Karpas-422 (cell line): ENCODE measurements around the gene GLT8D1. TPM values are rescaled to one million over a fixed set of nuclear protein-coding genes. Genes with fewer than 3 reads are reported as not detected.

Experiments
- DNase-seq: peaks from one replicate; pipeline ENCODE4 v3.0.0-alpha.2; 2015
- H2AFZ ChIP-seq: fragments of 200-600 bp; sonication (generic); 2 replicates; pipeline ENCODE4 v1.6.1; 2014; ENCODE audit warnings: antibody characterized with exemption, low read length, mixed read lengths
- H3K27ac ChIP-seq: fragments of 200-600 bp; sonication (generic); 2 replicates; pipeline ENCODE4 v1.5.1; 2014; ENCODE audit warnings: mild to moderate bottlenecking, low read length, moderate library complexity
- H3K27me3 ChIP-seq: fragments of 200-600 bp; sonication (generic); 2 replicates; pipeline ENCODE4 v1.6.1; 2014; ENCODE audit warnings: low read length, mixed read lengths
- H3K36me3 ChIP-seq: fragments of 200-600 bp; sonication (generic); 2 replicates; pipeline ENCODE4 v1.6.1; 2014; ENCODE audit warnings: low read length, mixed read lengths; ENCODE audit not compliant: insufficient read depth
- H3K4me1 ChIP-seq: fragments of 200-600 bp; sonication (generic); 2 replicates; pipeline ENCODE4 v1.6.1; 2014; ENCODE audit warnings: mild to moderate bottlenecking, low read length, mixed read lengths
- H3K4me2 ChIP-seq: fragments of 200-600 bp; sonication (generic); 2 replicates; pipeline ENCODE4 v1.6.1; 2014; ENCODE audit warnings: low read length, low read depth, mild to moderate bottlenecking; ENCODE audit not compliant: poor library complexity, severe bottlenecking
- H3K4me3 ChIP-seq: fragments of 200-600 bp; sonication (generic); 2 replicates; pipeline ENCODE4 v1.5.1; 2014; ENCODE audit warnings: mild to moderate bottlenecking, antibody characterized with exemption, low read length, mixed read lengths
- H3K79me2 ChIP-seq: fragments of 200-600 bp; sonication (generic); 2 replicates; pipeline ENCODE4 v1.6.1; 2014; ENCODE audit warnings: mild to moderate bottlenecking, low read length, mixed read lengths
- H3K9ac ChIP-seq: fragments of 200-600 bp; sonication (generic); 2 replicates; pipeline ENCODE4 v1.6.0; 2014; ENCODE audit warnings: low read length
- H3K9me2 ChIP-seq: fragments of 200-600 bp; sonication (generic), shearing (Covaris generic); replicated peaks from 2 replicates; pipeline ENCODE4 v1.6.0; 2014; ENCODE audit warnings: mild to moderate bottlenecking, low read length, moderate library complexity; ENCODE audit not compliant: insufficient read depth
- H3K9me3 ChIP-seq: fragments of 300-700, 200-600 bp; sonication (generic); 2 replicates; pipeline ENCODE4 v1.6.1; 2014; ENCODE audit warnings: low read length, mixed read lengths
- H4K20me1 ChIP-seq: fragments of 200-600 bp; sonication (generic); 2 replicates; pipeline ENCODE4 v1.6.1; 2014; ENCODE audit warnings: mild to moderate bottlenecking, antibody characterized with exemption, low read length, low read depth; ENCODE audit not compliant: insufficient read depth
- total RNA-seq: library from RNA; depleted of rRNA; stranded (reverse); fragments of >200 nt; shearing (Covaris generic); gene quantifications from 2 replicates; pipeline ENCODE4 v1.2.3, GENCODE V29; 2014; ENCODE audit warnings: low replicate concordance; rRNA removed

GLT8D1 gene, protein sequence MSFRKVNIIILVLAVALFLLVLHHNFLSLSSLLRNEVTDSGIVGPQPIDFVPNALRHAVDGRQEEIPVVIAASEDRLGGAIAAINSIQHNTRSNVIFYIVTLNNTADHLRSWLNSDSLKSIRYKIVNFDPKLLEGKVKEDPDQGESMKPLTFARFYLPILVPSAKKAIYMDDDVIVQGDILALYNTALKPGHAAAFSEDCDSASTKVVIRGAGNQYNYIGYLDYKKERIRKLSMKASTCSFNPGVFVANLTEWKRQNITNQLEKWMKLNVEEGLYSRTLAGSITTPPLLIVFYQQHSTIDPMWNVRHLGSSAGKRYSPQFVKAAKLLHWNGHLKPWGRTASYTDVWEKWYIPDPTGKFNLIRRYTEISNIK
- 34.7 and 52.0 TPM in 2 replicates for total RNA-seq

DNA sequence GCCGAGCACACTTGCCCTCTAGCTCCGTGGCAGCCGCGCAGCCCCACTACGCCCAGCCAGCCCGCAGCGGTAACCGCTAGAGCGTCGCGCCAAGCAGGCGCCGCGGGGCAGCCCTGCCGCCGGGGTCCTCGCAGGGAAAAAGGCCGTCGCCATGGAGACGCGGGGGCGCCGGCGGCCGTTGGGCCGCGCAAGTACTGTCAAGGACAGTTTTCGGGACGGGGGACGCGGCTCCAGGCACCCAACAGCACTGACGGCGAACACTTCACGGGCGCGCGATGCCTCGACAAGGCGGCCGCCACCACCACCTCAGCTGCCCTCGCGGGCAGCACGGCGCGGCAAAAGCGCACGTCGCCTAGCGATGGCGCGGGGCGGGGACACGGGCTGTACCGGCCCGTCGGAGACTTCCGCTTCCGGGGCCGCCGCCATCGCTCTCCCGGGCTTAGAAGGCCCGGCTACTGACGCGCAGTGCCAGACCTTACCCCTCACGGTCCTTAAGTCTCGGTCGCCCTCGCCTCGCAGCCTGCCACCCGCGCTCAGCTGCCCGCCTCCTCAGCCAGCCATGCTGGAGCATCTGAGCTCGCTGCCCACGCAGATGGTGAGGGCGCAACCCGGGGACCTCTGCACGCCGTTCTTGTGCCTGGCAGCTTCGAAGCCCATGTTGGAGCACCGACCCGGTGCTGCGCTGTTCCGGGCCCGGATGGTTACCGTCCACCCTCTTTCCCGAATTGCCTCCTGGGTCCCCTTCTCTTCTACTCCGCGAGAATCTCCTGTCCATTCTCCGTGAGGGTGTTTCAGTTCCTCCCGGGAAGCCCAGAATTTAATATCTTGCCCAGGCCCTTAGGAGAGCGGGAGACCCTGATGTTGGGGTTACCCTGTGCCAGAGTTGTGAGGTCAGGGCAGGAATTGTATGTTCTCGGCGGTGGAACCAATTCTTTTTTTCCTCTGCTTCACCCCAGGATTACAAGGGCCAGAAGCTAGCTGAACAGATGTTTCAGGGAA is at the start of gene GLT8D1, which contains the start of gene SPCS1:
Gene GLT8D1 (minus strand): TSS at position 104 of the 999 bp plus-strand sequence. CDS start 5,331 bp downstream, outside the sequence.
Gene SPCS1 (plus strand): TSS at position 419 of the 999 bp plus-strand sequence. CDS start 141 bp downstream, at position 560.
- Histone ChIP-seq H3K79me2 (peaks cover 64% of the 10 kb centered on the region), H3K27me3 (no peaks in the 10 kb centered on the region), H2AFZ (peak within 1 kb of the TSS; percentile 69), H3K9me3 (no peaks in the 10 kb centered on the region), H3K4me3 (peak within 1 kb of the TSS; percentile 90), H3K9ac (peak within 1 kb of the TSS; percentile 96), H3K9me2 (no peaks in the 10 kb centered on the region), H3K4me1 (peaks cover 35% of the 10 kb centered on the region), H4K20me1 (peaks cover 6% of the 10 kb centered on the region; the same call in 1 of the 2 replicates), H3K27ac (peak within 1 kb of the TSS; percentile 73), H3K4me2 (peak within 1 kb of the TSS; percentile 78), H3K36me3 (peaks cover 11% of the 10 kb centered on the region)
- peak; percentile 95 for DNase-seq

DNA sequence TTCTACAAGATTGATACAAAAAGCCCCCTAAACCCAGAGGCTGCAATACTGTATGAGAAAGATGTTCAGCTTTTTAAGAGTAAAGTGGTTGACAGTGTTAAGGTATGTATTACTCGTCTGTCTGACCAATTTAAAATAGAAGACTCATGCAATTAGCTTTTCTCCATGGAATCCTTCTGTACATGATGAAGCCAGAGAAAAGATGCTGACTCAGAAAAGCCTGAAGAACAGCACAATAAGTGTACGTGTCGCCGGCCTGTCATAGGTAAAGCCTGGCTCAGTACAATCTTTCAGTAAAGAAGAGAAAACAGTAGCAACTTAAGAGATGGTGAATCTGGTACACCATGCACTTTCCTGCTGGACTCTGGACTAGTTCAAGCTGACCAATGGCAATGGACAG is 48.8 kb upstream of the GLT8D1 start:
- no peaks in the 10 kb centered on the region for H3K9me3 ChIP-seq
- no peaks in the 10 kb centered on the region for H4K20me1 ChIP-seq
- H3K4me3 ChIP-seq: no peak overlapping the region
- H3K36me3 ChIP-seq: peaks cover 31% of the 10 kb centered on the region; the same call in 1 of the 2 replicates
- H3K27me3 ChIP-seq: no peaks in the 10 kb centered on the region
- no peak overlapping the region for H2AFZ ChIP-seq
- no peak for DNase-seq
- no peaks in the 10 kb centered on the region for H3K79me2 ChIP-seq
- H3K4me1 ChIP-seq: peaks cover 11% of the 10 kb centered on the region
- H3K9me2 ChIP-seq: no peaks in the 10 kb centered on the region
- no peak overlapping the region for H3K9ac ChIP-seq
- H3K4me2 ChIP-seq: no peak overlapping the region
- H3K27ac ChIP-seq: no peak overlapping the region

GRCh38 chr3:52752045-52752660 is 46.6 kb upstream of the GLT8D1 start:
- Histone ChIP-seq H4K20me1 (no peaks in the 10 kb centered on the region), H3K9me3 (no peaks in the 10 kb centered on the region), H2AFZ (no peak overlapping the region), H3K79me2 (no peaks in the 10 kb centered on the region), H3K4me1 (peaks cover 11% of the 10 kb centered on the region), H3K4me2 (peak overlapping the region; percentile 26), H3K36me3 (peaks cover 30% of the 10 kb centered on the region), H3K27ac (peak overlapping the region; percentile 17; the same call in 1 of the 2 replicates), H3K4me3 (no peak overlapping the region), H3K27me3 (no peaks in the 10 kb centered on the region), H3K9ac (no peak overlapping the region), H3K9me2 (no peaks in the 10 kb centered on the region)
- no peak for DNase-seq

- Histone ChIP-seq H3K9ac (no peak overlapping the region), H3K4me1 (no peaks in the 10 kb centered on the region), H3K9me3 (no peaks in the 10 kb centered on the region), H3K4me3 (no peak overlapping the region), H3K79me2 (no peaks in the 10 kb centered on the region), H3K4me2 (no peak overlapping the region), H3K27ac (no peak overlapping the region), H3K27me3 (no peaks in the 10 kb centered on the region), H3K36me3 (peaks cover 21% of the 10 kb centered on the region), H3K9me2 (no peaks in the 10 kb centered on the region), H2AFZ (no peak overlapping the region), H4K20me1 (no peaks in the 10 kb centered on the region)
- no peak for DNase-seq
These were observed 38.1 kb upstream of the GLT8D1 start for GRCh38 chr3:52743721-52744120.

DNA sequence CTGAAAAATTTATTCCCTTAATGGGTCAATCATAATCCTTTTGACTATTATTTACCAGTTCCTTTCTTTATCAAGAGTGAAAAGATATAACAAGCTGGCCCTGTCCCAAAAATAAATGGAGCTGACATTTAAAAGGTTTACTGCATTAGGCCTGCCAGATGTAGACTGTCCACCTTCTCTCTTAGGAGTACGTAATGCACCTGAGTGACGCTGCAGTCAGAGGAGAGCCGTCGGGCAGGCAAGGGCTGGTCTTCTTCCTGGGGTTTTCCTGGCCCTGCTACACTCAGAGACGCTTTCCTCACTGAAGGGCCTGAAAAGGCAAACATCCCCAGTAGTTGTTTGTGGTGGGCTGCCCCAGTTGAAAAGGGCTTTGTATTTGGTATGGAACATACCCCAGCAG is 37.6 kb upstream of the GLT8D1 start:
- Histone ChIP-seq H2AFZ (no peak overlapping the region), H3K27ac (no peak overlapping the region), H3K4me2 (no peak overlapping the region), H3K9me3 (no peaks in the 10 kb centered on the region), H3K27me3 (no peaks in the 10 kb centered on the region), H3K4me1 (no peaks in the 10 kb centered on the region), H4K20me1 (no peaks in the 10 kb centered on the region), H3K9me2 (no peaks in the 10 kb centered on the region), H3K79me2 (no peaks in the 10 kb centered on the region), H3K36me3 (peaks cover 20% of the 10 kb centered on the region), H3K4me3 (no peak overlapping the region), H3K9ac (no peak overlapping the region)
- no peak for DNase-seq

- Histone ChIP-seq H2AFZ (no peak overlapping the region), H3K79me2 (no peaks in the 10 kb centered on the region), H3K9ac (no peak overlapping the region), H3K9me2 (no peaks in the 10 kb centered on the region), H4K20me1 (no peaks in the 10 kb centered on the region), H3K27ac (no peak overlapping the region), H3K36me3 (peaks cover 20% of the 10 kb centered on the region), H3K27me3 (no peaks in the 10 kb centered on the region), H3K4me2 (no peak overlapping the region), H3K4me1 (no peaks in the 10 kb centered on the region), H3K9me3 (no peaks in the 10 kb centered on the region), H3K4me3 (no peak overlapping the region)
- DNase-seq: peak; percentile 71
These were observed 36.9 kb upstream of the GLT8D1 start for GRCh38 chr3:52742418-52743041.

DNA sequence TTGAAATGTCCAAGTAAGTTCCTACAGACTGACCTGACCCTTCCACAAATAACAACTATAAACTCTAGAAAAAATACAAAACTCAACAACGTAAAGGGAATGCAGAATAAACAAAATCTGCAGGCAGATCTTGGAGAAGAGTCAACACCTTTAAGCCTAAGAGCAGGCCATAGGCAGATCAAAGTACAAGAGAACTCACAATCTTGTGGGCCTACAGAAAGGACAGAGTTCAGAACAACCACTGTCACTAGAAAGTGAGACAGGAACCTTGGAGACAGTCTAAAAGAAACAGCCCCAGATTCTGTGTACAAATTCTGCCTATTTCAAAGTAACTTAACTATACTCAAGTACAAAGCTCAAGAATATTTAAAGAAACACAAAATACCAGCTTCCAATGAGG is 34.1 kb upstream of the GLT8D1 start:
- H3K4me2 ChIP-seq: no peak overlapping the region
- no peaks in the 10 kb centered on the region for H3K9me3 ChIP-seq
- no peaks in the 10 kb centered on the region for H3K27me3 ChIP-seq
- no peaks in the 10 kb centered on the region for H3K9me2 ChIP-seq
- H3K79me2 ChIP-seq: no peaks in the 10 kb centered on the region
- peaks cover 39% of the 10 kb centered on the region for H3K36me3 ChIP-seq
- no peak overlapping the region for H3K27ac ChIP-seq
- H4K20me1 ChIP-seq: no peaks in the 10 kb centered on the region
- no peak overlapping the region for H2AFZ ChIP-seq
- H3K9ac ChIP-seq: no peak overlapping the region
- no peaks in the 10 kb centered on the region for H3K4me1 ChIP-seq
- no peak overlapping the region for H3K4me3 ChIP-seq
- DNase-seq: no peak
